ENCODE measurements around the gene ITPK1.

The ITPK1 gene

DNA sequence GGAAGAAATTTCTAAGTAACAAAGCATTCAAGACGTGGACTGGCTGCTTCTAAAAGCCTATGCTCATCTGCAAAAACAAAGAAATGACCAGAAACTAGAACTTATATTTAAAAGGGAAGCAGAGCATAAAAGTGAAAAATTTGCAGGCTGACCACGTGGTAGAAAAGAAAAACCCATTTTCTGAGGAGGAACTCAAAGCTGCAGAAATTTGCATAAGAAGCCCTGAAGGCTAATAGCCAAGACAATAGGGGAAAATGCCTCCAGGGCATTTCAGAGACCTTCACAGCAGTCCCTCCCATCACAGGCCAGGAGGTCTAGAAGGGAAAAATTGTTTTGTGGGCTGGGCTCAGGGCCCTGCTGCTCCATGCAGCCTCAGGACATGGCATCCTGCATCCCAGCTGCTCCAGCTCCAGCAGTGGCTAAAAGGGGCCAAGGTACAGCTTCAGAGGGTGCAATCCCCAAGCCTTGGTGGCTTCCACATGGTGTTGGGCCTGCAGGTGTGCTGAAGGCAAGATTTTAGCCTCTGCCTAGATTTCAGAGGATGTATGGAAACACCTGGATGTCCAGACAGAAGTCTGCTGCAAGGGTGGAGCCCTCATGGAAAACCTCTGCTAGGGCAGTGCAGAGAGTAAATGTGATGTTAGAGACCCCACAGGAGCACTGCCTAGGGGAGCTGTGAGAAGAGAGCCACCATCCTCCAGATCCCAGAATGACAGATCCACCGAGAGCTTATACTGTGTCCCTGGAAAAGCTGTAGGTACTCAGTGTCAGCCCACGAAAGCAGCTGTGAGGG is 137.3 kb downstream of the ITPK1 start:
- Histone ChIP-seq H4K20me1 (ENCODE audit: insufficient read depth) (no peaks in the 10 kb centered on the region), H2AFZ (ENCODE audit: low read depth) (no peak overlapping the region), H3K9ac (no peak overlapping the region), H3K4me1 (ENCODE audit: low read depth, poor library complexity, severe bottlenecking) (no peaks in the 10 kb centered on the region), H3K27me3 (ENCODE audit: insufficient read depth, low read depth) (no peaks in the 10 kb centered on the region), H3K36me3 (ENCODE audit: insufficient read depth) (no peaks in the 10 kb centered on the region), H3K79me2 (ENCODE audit: insufficient read depth, low read depth) (no peaks in the 10 kb centered on the region), H3K27ac (no peak overlapping the region), H3K4me3 (IDR thresholded peaks at IDR 0.05; ENCODE audit: insufficient read depth, low read depth, low read length) (no peak overlapping the region), H3K4me2 (no peak overlapping the region)
- TF ChIP-seq, protein P1, sequence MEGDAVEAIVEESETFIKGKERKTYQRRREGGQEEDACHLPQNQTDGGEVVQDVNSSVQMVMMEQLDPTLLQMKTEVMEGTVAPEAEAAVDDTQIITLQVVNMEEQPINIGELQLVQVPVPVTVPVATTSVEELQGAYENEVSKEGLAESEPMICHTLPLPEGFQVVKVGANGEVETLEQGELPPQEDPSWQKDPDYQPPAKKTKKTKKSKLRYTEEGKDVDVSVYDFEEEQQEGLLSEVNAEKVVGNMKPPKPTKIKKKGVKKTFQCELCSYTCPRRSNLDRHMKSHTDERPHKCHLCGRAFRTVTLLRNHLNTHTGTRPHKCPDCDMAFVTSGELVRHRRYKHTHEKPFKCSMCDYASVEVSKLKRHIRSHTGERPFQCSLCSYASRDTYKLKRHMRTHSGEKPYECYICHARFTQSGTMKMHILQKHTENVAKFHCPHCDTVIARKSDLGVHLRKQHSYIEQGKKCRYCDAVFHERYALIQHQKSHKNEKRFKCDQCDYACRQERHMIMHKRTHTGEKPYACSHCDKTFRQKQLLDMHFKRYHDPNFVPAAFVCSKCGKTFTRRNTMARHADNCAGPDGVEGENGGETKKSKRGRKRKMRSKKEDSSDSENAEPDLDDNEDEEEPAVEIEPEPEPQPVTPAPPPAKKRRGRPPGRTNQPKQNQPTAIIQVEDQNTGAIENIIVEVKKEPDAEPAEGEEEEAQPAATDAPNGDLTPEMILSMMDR (conservative IDR thresholded peaks at IDR 0.05; ENCODE audit: low read depth, low read length): no peak

DNA sequence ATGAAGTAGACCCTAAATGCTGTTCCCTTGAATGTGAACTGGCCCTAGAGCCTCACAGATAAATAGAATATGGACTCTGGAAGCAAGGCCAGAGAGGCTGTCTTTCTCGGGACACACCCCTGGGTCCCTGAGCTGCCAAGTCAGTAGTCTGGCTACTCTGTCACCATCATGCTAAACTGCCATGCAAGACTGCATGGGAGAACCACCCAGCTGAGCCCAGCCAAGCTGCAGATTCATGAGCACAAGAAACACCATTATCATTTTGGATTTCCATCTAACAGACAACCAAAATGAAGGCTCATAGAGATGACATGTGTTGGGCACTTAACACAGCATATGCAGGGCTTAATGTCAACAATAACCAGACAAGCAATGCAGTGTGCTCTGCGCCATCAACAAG is 139.5 kb downstream of the ITPK1 start:
- no peak overlapping the region for H3K27ac ChIP-seq
- H3K9ac ChIP-seq: no peak overlapping the region
- H3K79me2 ChIP-seq (ENCODE audit: insufficient read depth, low read depth): no peaks in the 10 kb centered on the region
- no peaks in the 10 kb centered on the region for H3K36me3 ChIP-seq (ENCODE audit: insufficient read depth)
- H4K20me1 ChIP-seq (ENCODE audit: insufficient read depth): no peaks in the 10 kb centered on the region
- no peak overlapping the region for H2AFZ ChIP-seq (ENCODE audit: low read depth)
- no peaks in the 10 kb centered on the region for H3K4me1 ChIP-seq (ENCODE audit: low read depth, poor library complexity, severe bottlenecking)
- TF ChIP-seq, protein P1 (conservative IDR thresholded peaks at IDR 0.05; ENCODE audit: low read depth, low read length): no peak
- no peak overlapping the region for H3K4me2 ChIP-seq
- H3K27me3 ChIP-seq (ENCODE audit: insufficient read depth, low read depth): no peaks in the 10 kb centered on the region
- H3K4me3 ChIP-seq (IDR thresholded peaks at IDR 0.05; ENCODE audit: insufficient read depth, low read depth, low read length): no peak overlapping the region

DNA sequence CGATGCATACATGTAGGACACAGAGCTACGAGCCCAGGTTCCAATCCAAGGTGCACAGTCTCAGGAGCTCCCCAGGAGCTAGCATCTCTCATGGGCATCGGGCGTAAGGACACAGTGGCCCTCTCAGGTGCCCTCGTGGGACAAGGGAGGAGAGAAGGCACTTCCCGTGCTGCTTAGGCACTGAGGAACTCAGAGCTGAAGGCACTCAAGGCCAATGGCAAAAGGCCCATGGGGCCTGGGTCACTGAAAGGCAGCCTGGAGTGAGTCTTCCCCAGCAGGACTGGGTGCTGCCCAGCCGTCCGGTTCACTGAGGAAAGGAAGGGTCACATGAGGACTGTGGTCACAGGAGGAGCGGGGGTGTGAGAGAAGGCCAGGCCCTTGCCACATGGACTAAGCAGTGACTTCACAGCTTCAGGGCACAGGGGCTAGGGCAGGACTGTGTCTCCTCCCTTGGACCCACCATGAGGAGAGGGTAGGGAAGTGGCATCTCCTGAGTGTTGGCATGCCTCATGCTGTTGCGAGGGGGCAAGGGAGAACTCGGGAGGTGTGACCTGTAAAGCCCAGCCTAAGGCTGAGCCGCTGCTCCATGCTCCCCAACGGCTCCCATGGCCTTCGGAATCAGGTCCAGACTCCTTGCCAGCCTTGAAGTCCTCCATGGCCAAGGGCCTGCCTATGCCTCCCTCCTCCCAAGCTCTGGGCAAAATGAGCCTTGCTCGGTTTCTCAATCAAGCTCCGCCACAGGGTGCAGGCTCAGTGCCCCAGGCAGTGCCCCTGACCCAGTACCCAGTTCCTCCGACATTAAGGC is 141.0 kb downstream of the ITPK1 start:
- no peaks in the 10 kb centered on the region for H3K4me1 ChIP-seq (ENCODE audit: low read depth, poor library complexity, severe bottlenecking)
- H4K20me1 ChIP-seq (ENCODE audit: insufficient read depth): no peaks in the 10 kb centered on the region
- H3K4me3 ChIP-seq (IDR thresholded peaks at IDR 0.05; ENCODE audit: insufficient read depth, low read depth, low read length): no peak overlapping the region
- H3K27ac ChIP-seq: no peak overlapping the region
- TF ChIP-seq, protein P1 (conservative IDR thresholded peaks at IDR 0.05; ENCODE audit: low read depth, low read length): no peak
- no peaks in the 10 kb centered on the region for H3K27me3 ChIP-seq (ENCODE audit: insufficient read depth, low read depth)
- no peaks in the 10 kb centered on the region for H3K36me3 ChIP-seq (ENCODE audit: insufficient read depth)
- H3K9ac ChIP-seq: no peak overlapping the region
- H3K79me2 ChIP-seq (ENCODE audit: insufficient read depth, low read depth): no peaks in the 10 kb centered on the region
- no peak overlapping the region for H3K4me2 ChIP-seq
- H2AFZ ChIP-seq (ENCODE audit: low read depth): no peak overlapping the region

DNA sequence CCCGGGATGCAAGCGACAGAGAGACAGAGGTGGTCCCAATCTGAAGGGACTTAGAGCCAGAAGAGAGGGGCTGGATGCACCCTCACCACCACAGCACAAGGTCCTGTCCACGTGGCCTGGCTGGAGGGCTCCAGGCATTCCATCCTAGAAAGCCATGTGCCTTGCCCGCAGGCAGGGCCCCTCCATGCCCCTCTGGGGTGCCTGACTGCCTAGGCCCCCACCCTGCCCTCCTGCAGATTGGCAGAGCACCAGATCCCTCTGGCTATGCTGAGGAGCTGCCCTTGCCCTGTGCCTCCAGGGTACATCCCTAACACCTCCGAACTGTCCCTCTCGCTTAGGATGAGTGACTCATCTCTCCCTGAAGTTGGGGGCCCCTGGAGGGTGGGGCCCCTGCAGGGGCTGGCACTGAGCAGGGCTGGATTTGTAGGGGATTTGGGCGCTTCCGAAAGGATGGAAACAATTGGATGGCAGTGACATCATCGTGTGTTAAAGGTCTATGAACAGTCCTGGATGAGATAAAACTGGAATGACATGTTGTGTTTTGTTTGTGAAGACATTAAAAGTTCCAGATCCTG is 141.8 kb downstream of the ITPK1 start:
- H3K4me3 ChIP-seq (IDR thresholded peaks at IDR 0.05; ENCODE audit: insufficient read depth, low read depth, low read length): no peak overlapping the region
- TF ChIP-seq, protein P1 (conservative IDR thresholded peaks at IDR 0.05; ENCODE audit: low read depth, low read length): no peak

More for the DNA sequence above, 141.8 kb downstream of the ITPK1 start:
- Histone ChIP-seq H3K27ac (no peak overlapping the region), H3K27me3 (ENCODE audit: insufficient read depth, low read depth) (no peaks in the 10 kb centered on the region), H3K79me2 (ENCODE audit: insufficient read depth, low read depth) (no peaks in the 10 kb centered on the region), H3K4me1 (ENCODE audit: low read depth, poor library complexity, severe bottlenecking) (no peaks in the 10 kb centered on the region), H3K9ac (no peak overlapping the region), H3K4me2 (no peak overlapping the region), H4K20me1 (ENCODE audit: insufficient read depth) (no peaks in the 10 kb centered on the region), H3K36me3 (ENCODE audit: insufficient read depth) (no peaks in the 10 kb centered on the region), H2AFZ (ENCODE audit: low read depth) (no peak overlapping the region)

Measured in KMS-11 (cell line).